Stimulated activated effector memory CD8-positive, alpha-beta T cell treated with anti-CD3 and anti-CD28 coated beads, Interleukin-12 subunit alpha, Interleukin-12 subunit beta, amount 100 ng/mL, for 72 hours (primary cell): ENCODE data around the gene IL3.

Source experiments
- ATAC-seq: fragments of 150-1000 bp; cut with Tn5 transposase; 2 replicates; pipeline ENCODE4 v1.10.0; 2021
- DNase-seq, 2 donors: peaks; one replicate each; pipeline ENCODE4 v3.0.0; 2021 to 2022; ENCODE audit warnings: low spot score in 2 of 2
- H3K27ac Mint-ChIP-seq: one replicate; pipeline ENCODE4 v1.8.0; 2022; ENCODE audit warnings: mild to moderate bottlenecking, mixed read lengths
- H3K36me3 Mint-ChIP-seq: one replicate; pipeline ENCODE4 v1.8.0; 2022; ENCODE audit warnings: mild to moderate bottlenecking, mixed read lengths
- H3K4me1 Mint-ChIP-seq: one replicate; pipeline ENCODE4 v1.8.0; 2022; ENCODE audit warnings: mixed read lengths
- H3K4me3 Mint-ChIP-seq: one replicate; pipeline ENCODE4 v1.8.0; 2022; ENCODE audit warnings: mild to moderate bottlenecking, mixed read lengths
- H3K9me3 Mint-ChIP-seq: one replicate; pipeline ENCODE4 v1.8.0; 2022; ENCODE audit warnings: mixed read lengths

IL3 gene

DNA sequence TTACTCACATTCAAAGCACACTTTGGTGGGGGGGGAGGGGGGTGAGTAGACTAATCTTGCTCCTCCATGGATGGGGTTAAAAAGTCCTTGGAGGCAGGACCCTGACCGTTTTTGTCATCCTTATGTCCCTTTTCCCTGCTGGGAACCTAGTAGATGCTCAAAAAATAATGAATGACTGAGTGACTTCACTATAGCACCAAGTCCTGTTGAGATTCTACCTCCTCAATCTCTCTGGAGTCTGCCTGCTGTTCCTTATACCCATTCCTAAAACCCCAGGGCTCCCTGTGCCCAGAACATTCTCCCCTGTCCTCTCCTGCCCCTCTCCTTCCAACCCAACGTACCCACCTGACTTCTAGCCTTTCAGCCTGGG, 10.9 kb downstream of the IL3 start:
- peaks cover 90% of the 10 kb centered on the region for H3K4me1 Mint-ChIP-seq
- peaks cover 42% of the 10 kb centered on the region for H3K36me3 Mint-ChIP-seq
- peak overlapping the region; percentile 18 for H3K4me3 Mint-ChIP-seq
- ATAC-seq, result no peak
- no peaks in the 10 kb centered on the region for H3K9me3 Mint-ChIP-seq
- no peak for DNase-seq
- peak overlapping the region; percentile 94 for H3K27ac Mint-ChIP-seq

DNA sequence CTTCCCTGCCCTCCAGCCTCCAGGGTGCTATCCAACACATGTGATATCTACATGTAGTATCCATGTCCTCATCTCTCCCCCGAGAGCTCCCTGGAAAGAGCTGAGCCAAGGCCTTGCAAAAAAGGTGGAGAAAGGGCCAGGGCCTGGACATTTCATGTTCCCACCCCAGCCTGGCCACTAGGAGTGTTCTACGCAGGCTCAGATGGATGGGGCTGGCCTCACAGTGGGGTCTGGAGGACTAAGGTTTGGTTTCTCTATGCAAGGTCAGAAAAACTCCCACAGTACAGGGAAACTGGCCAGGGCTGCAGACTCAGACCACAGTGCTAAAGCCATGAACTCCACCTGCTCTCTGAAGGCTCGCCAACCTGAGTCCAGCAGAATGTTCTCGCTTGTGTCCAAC, 11.6 kb downstream of the IL3 start:
- H3K9me3 Mint-ChIP-seq, result no peaks in the 10 kb centered on the region
- H3K27ac Mint-ChIP-seq, result peak overlapping the region; percentile 94
- peak overlapping the region; percentile 74 for H3K4me3 Mint-ChIP-seq
- H3K4me1 Mint-ChIP-seq, result peaks cover 89% of the 10 kb centered on the region
- DNase-seq, result no peak
- ATAC-seq, result no peak
- H3K36me3 Mint-ChIP-seq, result peaks cover 49% of the 10 kb centered on the region

DNA sequence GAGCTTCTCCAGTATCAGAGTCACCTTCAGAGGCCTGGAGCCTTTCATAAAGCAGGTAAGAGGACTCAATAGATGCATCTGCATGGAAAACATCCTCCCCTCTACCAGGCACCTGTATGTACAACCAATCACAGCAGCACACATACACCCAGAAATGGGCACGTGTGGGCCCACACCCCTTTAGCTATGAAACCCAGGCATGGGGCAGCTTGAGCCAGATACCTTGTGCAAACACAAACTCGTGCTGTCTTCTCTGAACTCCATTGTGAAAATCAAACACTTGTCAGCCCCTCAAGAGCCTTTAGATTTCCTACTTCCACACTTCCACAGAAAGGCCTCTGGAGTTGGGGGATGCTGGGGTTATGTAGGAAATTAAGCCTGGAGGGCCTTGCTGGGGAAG, 12.1 kb downstream of the IL3 start:
- H3K4me1 Mint-ChIP-seq, result peaks cover 89% of the 10 kb centered on the region
- ATAC-seq, result no peak
- peak overlapping the region; percentile 94 for H3K27ac Mint-ChIP-seq
- H3K36me3 Mint-ChIP-seq, result peaks cover 53% of the 10 kb centered on the region
- H3K9me3 Mint-ChIP-seq, result no peaks in the 10 kb centered on the region
- H3K4me3 Mint-ChIP-seq, result peak overlapping the region; percentile 74
- no peak for DNase-seq

DNA sequence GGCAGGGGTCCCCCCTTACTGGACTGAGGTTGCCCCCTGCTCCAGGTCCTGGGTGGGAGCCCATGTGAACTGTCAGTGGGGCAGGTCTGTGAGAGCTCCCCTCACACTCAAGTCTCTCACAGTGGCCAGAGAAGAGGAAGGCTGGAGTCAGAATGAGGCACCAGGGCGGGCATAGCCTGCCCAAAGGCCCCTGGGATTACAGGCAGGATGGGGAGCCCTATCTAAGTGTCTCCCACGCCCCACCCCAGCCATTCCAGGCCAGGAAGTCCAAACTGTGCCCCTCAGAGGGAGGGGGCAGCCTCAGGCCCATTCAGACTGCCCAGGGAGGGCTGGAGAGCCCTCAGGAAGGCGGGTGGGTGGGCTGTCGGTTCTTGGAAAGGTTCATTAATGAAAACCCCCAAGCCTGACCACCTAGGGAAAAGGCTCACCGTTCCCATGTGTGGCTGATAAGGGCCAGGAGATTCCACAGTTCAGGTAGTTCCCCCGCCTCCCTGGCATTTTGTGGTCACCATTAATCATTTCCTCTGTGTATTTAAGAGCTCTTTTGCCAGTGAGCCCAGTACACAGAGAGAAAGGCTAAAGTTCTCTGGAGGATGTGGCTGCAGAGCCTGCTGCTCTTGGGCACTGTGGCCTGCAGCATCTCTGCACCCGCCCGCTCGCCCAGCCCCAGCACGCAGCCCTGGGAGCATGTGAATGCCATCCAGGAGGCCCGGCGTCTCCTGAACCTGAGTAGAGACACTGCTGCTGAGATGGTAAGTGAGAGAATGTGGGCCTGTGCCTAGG, 13.0 kb downstream of the IL3 start, which contains the start of gene CSF2:
CSF2 (plus strand) TSS at position 559 of the 783 bp plus-strand sequence; CDS start at position 594, 35 bp downstream.
- H3K4me1 Mint-ChIP-seq, result peaks cover 93% of the 10 kb centered on the region
- H3K4me3 Mint-ChIP-seq, result peak within 1 kb of the TSS; percentile 74
- DNase-seq (no peak), ATAC-seq (peak; percentile 49)
- H3K9me3 Mint-ChIP-seq, result no peaks in the 10 kb centered on the region
- H3K27ac Mint-ChIP-seq, result peak within 1 kb of the TSS; percentile 94
- H3K36me3 Mint-ChIP-seq, result peaks cover 53% of the 10 kb centered on the region

DNA sequence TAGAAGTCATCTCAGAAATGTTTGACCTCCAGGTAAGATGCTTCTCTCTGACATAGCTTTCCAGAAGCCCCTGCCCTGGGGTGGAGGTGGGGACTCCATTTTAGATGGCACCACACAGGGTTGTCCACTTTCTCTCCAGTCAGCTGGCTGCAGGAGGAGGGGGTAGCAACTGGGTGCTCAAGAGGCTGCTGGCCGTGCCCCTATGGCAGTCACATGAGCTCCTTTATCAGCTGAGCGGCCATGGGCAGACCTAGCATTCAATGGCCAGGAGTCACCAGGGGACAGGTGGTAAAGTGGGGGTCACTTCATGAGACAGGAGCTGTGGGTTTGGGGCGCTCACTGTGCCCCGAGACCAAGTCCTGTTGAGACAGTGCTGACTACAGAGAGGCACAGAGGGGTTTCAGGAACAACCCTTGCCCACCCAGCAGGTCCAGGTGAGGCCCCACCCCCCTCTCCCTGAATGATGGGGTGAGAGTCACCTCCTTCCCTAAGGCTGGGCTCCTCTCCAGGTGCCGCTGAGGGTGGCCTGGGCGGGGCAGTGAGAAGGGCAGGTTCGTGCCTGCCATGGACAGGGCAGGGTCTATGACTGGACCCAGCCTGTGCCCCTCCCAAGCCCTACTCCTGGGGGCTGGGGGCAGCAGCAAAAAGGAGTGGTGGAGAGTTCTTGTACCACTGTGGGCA, 13.8 kb downstream of the IL3 start:
- peaks cover 53% of the 10 kb centered on the region for H3K36me3 Mint-ChIP-seq
- peak overlapping the region; percentile 74 for H3K4me3 Mint-ChIP-seq
- ATAC-seq, result no peak
- peak overlapping the region; percentile 94 for H3K27ac Mint-ChIP-seq
- no peaks in the 10 kb centered on the region for H3K9me3 Mint-ChIP-seq
- H3K4me1 Mint-ChIP-seq, result peaks cover 93% of the 10 kb centered on the region
- DNase-seq, result no peak

DNA sequence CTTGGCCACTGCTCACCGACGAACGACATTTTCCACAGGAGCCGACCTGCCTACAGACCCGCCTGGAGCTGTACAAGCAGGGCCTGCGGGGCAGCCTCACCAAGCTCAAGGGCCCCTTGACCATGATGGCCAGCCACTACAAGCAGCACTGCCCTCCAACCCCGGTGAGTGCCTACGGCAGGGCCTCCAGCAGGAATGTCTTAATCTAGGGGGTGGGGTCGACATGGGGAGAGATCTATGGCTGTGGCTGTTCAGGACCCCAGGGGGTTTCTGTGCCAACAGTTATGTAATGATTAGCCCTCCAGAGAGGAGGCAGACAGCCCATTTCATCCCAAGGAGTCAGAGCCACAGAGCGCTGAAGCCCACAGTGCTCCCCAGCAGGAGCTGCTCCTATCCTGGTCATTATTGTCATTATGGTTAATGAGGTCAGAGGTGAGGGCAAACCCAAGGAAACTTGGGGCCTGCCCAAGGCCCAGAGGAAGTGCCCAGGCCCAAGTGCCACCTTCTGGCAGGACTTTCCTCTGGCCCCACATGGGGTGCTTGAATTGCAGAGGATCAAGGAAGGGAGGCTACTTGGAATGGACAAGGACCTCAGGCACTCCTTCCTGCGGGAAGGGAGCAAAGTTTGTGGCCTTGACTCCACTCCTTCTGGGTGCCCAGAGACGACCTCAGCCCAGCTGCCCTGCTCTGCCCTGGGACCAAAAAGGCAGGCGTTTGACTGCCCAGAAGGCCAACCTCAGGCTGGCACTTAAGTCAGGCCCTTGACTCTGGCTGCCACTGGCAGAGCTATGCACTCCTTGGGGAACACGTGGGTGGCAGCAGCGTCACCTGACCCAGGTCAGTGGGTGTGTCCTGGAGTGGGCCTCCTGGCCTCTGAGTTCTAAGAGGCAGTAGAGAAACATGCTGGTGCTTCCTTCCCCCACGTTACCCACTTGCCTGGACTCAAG, 14.6 kb downstream of the IL3 start:
- DNase-seq (no peak), ATAC-seq (peak; percentile 64)
- H3K36me3 Mint-ChIP-seq, result peaks cover 53% of the 10 kb centered on the region
- peak overlapping the region; percentile 94 for H3K27ac Mint-ChIP-seq
- H3K9me3 Mint-ChIP-seq, result no peaks in the 10 kb centered on the region
- H3K4me1 Mint-ChIP-seq, result peaks cover 94% of the 10 kb centered on the region
- peak overlapping the region; percentile 74 for H3K4me3 Mint-ChIP-seq

DNA sequence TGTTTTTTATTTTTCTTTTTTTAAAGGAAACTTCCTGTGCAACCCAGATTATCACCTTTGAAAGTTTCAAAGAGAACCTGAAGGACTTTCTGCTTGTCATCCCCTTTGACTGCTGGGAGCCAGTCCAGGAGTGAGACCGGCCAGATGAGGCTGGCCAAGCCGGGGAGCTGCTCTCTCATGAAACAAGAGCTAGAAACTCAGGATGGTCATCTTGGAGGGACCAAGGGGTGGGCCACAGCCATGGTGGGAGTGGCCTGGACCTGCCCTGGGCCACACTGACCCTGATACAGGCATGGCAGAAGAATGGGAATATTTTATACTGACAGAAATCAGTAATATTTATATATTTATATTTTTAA, 15.2 kb downstream of the IL3 start:
- ATAC-seq (no peak), DNase-seq (no peak)
- Mint-ChIP-seq H3K9me3 (no peaks in the 10 kb centered on the region), H3K27ac (peak overlapping the region; percentile 94), H3K4me1 (peaks cover 91% of the 10 kb centered on the region), H3K4me3 (peak overlapping the region; percentile 74), H3K36me3 (peaks cover 52% of the 10 kb centered on the region)

DNA sequence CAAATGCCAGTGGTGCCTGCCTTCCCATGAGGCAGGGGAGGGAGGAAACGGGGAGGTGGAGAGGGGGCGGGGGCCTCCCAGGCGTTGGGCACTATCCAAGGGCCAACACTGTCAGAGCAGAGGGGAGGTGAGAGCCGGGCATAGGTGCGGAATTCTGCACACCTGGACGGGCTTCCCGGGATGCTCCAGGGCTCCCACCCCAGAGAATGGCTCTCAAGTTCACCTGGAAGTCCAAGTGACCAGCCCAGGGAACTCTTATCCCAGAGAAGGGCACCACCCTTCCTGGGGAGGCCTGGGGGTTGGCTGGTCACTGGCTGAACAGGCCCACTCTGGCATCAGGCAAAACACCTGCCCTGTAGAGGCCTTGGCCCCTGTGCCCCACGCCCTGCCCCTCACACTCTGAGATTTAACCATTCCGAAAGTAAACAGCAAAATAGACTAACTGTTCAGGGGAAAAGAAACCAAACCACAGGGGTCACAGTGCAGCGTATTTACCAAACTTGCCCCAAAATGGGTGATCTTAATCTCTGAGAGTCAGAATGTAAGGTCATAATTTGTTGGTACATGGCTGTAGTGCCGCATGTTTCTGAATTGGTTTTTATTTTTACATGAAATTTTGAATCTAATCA, 15.9 kb downstream of the IL3 start:
- peaks cover 89% of the 10 kb centered on the region for H3K4me1 Mint-ChIP-seq
- no peaks in the 10 kb centered on the region for H3K9me3 Mint-ChIP-seq
- H3K27ac Mint-ChIP-seq, result peak overlapping the region; percentile 94
- peaks cover 45% of the 10 kb centered on the region for H3K36me3 Mint-ChIP-seq
- peak; percentile 52 for ATAC-seq
- DNase-seq, result no peak
- peak overlapping the region; percentile 74 for H3K4me3 Mint-ChIP-seq

DNA sequence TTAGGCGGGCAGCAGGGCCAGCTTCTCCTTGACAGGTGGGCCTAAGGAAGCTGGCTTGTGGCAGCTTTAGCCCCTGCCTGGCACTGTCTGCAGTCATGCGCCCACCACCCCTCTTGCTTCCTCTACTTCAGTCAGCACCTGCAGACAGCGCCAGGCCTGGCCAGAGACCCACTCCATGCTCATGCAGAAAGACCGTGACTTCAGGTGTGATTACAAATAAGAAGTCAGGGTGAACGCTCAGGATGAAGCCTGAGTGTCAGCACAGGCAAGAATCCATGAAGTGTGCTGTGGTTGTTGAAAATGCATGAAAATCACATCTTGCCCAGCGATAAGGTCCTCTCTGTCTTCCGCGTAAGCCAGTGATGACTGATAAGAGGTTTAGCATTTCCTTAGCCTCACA, 16.5 kb downstream of the IL3 start:
- H3K9me3 Mint-ChIP-seq, result no peaks in the 10 kb centered on the region
- H3K4me1 Mint-ChIP-seq, result peaks cover 89% of the 10 kb centered on the region
- no peak for ATAC-seq
- DNase-seq, result no peak
- H3K4me3 Mint-ChIP-seq, result peak overlapping the region; percentile 74
- peak overlapping the region; percentile 94 for H3K27ac Mint-ChIP-seq
- H3K36me3 Mint-ChIP-seq, result peaks cover 41% of the 10 kb centered on the region

DNA sequence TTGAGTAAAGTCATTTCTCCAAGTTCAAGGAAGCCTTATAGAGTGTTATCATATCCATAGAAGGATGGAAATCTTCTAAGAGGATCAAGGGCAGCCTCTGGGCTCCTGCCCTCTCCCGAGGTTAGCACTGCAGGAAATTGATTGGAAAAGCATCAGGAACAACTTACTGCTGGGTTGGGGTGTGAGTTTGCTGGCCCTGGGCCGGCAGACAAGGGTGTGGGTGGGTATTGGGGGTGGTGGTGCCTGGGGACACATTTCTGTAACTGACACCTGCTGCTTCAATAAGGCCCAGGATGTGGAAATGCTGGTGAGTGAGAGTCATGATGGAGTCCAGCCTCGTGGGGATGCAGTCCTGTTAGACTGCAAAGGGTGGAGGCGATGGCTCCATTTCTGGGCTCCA, 18.6 kb downstream of the IL3 start:
- H3K36me3 Mint-ChIP-seq, result peaks cover 34% of the 10 kb centered on the region
- DNase-seq, result no peak
- ATAC-seq, result no peak
- H3K4me3 Mint-ChIP-seq, result no peak overlapping the region
- H3K27ac Mint-ChIP-seq, result peak overlapping the region; percentile 94
- H3K9me3 Mint-ChIP-seq, result no peaks in the 10 kb centered on the region
- H3K4me1 Mint-ChIP-seq, result peaks cover 86% of the 10 kb centered on the region

DNA sequence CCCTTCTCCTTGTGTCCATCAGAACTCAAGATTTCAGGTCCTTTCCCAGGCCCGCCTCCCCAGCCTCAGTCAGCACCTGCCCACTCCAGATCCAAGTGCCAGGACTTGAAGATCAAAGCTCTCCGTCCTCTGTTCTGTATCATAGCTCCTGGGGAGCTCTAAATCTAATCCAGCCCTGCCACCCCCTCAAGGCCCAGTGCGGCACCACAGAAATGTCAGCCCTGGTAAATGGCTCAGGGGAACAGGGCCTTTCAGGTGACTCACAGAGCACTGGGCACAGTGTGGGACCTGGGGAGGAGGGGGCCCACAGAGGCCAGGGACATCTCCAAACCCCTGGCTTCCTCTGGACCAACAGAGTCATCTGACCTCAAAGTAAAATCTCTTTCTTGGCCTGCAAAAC, 19.2 kb downstream of the IL3 start:
- Mint-ChIP-seq H3K4me1 (peaks cover 81% of the 10 kb centered on the region), H3K4me3 (no peak overlapping the region), H3K36me3 (peaks cover 29% of the 10 kb centered on the region), H3K27ac (peak overlapping the region; percentile 94), H3K9me3 (no peaks in the 10 kb centered on the region)
- ATAC-seq (no peak), DNase-seq (no peak)

DNA sequence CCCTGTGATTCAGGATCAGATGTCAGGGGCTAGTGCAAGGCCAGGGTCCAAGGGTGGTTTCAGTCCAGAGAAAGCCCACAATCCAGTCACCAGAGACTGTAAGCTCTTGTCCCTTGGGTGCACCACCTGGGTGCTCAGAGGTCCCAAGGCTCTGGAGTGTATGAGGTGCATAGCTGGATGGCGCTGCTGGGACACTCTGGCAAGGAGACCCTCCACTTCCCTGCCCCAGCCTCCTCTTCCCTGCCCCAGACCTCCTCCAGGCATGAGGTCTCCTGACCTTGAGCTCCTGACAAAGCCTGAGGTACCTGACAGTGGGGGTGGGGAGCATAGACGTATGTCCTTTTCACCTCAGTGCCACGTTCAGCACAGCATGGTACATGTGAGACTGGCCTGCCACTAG, 20.1 kb downstream of the IL3 start:
- ATAC-seq, result no peak
- H3K4me1 Mint-ChIP-seq, result peaks cover 81% of the 10 kb centered on the region

DNA sequence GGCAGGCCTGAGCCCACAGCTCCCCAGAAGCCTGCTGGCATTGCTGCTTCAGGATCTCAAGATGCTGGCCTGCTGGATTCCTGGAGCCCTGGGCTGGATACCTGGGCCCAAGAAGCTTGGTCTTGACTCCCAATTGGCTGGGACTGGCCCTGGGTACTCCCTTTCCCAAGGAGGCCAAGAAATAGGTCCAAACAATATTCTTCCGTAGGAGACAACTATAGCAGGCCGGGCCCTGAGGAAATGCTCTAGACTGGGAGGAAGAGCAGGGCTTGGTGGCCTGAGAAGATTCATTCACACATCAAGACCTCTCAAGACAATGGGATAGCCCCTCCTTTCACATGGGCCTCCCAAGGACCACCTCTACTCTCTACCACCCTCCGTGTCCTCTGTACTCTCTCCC, 21.0 kb downstream of the IL3 start:
- peak overlapping the region; percentile 71 for H3K27ac Mint-ChIP-seq

More for the DNA sequence above, 20.1 kb downstream of the IL3 start:
- peaks cover 19% of the 10 kb centered on the region for H3K36me3 Mint-ChIP-seq
- H3K9me3 Mint-ChIP-seq, result no peaks in the 10 kb centered on the region
- no peak overlapping the region for H3K27ac Mint-ChIP-seq
- DNase-seq, result no peak
- no peak overlapping the region for H3K4me3 Mint-ChIP-seq

DNA sequence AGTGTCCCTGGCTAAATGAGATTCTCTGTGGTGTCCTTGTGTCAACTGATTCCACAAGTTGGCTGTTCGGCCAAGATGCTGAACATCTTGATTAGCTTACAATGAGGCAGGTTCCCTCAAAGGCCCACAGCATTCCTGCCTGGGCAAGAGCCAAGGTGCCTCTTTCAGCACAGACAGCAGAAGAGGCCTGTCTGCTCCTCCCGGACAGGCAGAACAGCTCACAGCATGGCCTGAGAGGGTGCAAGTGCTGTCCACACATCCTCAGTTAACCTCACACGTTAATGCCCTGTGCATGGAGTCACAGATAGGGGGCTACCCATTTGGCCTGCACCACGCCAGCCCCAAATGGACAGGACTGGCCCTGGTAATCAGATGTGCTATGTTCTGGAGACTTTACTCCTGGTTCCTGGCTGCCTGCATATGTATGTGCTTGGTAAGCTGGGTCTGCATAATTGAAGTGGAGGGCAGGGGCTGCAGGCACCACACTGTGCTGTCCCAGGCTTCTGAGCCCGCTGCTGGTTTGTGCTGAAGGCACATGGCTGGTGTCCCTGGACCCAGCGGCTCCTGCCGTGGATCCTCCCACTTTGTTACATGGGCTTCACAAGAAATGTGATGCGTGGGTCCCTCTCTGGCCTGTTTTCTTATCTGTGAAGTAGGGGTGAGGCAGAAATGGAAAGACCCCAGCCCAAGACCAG, 22.0 kb downstream of the IL3 start:
- DNase-seq, result no peak
- peaks cover under 1% of the 10 kb centered on the region for H3K36me3 Mint-ChIP-seq
- H3K27ac Mint-ChIP-seq, result peak overlapping the region; percentile 71
- H3K4me1 Mint-ChIP-seq, result peaks cover 78% of the 10 kb centered on the region
- peak overlapping the region; percentile 0 for H3K4me3 Mint-ChIP-seq
- no peaks in the 10 kb centered on the region for H3K9me3 Mint-ChIP-seq
- no peak for ATAC-seq

More for the DNA sequence above, 21.0 kb downstream of the IL3 start:
- ATAC-seq (no peak), DNase-seq (no peak)
- Mint-ChIP-seq H3K4me3 (no peak overlapping the region), H3K36me3 (peaks cover 10% of the 10 kb centered on the region), H3K9me3 (no peaks in the 10 kb centered on the region), H3K4me1 (peaks cover 82% of the 10 kb centered on the region)
